ENCODE data around the gene TRIM64C.
"Not testable (repeated sequence)": the region's sequence is repeated elsewhere in the genome, so short reads cannot be mapped to it uniquely, and the experiment has no call there.

Gene TRIM64C, protein sequence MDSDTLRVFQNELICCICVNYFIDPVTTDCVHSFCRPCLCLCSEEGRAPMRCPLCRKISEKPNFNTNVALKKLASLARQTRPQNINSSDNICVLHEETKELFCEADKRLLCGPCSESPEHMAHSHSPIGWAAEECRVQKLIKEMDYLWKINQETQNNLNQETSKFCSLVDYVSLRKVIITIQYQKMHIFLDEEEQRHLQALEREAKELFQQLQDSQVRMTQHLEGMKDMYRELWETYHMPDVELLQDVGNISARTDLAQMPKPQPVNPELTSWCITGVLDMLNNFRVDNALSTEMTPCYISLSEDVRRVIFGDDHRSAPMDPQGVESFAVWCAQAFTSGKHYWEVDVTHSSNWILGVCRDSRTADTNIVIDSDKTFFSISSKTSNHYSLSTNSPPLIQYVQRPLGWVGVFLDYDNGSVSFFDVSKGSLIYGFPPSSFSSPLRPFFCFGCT

DNA sequence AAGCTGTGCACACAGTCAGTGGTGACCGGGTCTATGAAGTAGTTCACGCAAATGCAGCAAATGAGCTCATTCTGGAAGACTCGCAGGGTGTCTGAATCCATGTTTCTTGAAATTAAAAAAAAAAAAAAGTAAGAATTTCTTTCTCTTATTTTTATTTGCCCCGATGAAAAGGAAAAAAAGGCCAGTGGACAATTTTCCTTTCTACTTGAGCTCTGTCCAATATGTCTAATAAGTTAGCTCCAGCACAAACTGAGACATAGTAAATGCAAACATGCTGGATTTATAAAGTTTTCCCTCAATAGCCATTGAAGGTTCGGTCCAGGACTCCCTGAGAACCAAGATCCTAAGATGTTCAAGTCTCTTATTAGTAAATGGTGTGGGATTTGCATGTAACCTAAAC, at the start of gene TRIM64C:
TRIM64C (minus strand) TSS at position 101 of the 400 bp plus-strand sequence; CDS start at position 101, 0 bp downstream.
- not testable (repeated sequence) for DNase-seq (ENCODE audit: low read depth)

GRCh38 chr11:49102356-49102755, 43.4 kb upstream of the TRIM64C start:
- DNase-seq (ENCODE audit: low read depth), result not testable (repeated sequence)

DNA sequence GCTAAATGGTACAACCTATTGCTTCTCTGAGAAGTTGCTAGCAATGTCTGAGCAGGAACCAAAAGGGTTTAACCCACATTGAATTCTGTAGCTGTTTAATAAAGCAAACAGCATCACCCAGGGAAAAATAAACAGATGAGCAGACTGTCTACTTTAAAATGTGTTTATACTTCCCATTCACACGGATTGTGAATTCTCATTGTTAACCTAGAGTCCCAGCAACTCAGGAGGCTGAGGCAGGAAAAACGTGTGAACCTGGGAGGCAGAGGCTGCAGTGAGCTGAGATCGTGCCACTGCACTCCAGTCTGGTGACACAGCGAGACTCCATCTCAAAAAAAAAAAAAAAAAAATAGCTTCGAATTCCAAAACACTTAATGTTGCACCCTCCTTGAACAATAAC, 11.0 kb upstream of the TRIM64C start:
- not testable (repeated sequence) for DNase-seq (ENCODE audit: low read depth)

- DNase-seq (ENCODE audit: low read depth), result not testable (repeated sequence)
Observed at GRCh38 chr11:49049821-49050220, 9.1 kb downstream of the TRIM64C start.

GRCh38 chr11:49048229-49048628, 10.7 kb downstream of the TRIM64C start:
- DNase-seq (ENCODE audit: low read depth), result not testable (repeated sequence)

GRCh38 chr11:49028523-49028922, 30.4 kb downstream of the TRIM64C start, which contains the start of gene TRIM49B:
TRIM49B (plus strand) TSS chr11:49028823; CDS start chr11:49031600, 2,777 bp downstream.
- not testable (repeated sequence) for DNase-seq (ENCODE audit: low read depth)

Data from activated T-cell treated with anti-CD3 and anti-CD28 coated beads for 1 hour (primary cell).